GM21723 (cell line): ENCODE measurements around the gene NDUFS8.

ENCODE experiments used
- ATAC-seq: cut with Tn5 transposase; IDR thresholded peaks from one replicate; pipeline ENCODE4 v1.9.1; 2021; ENCODE audit warnings: mild to moderate bottlenecking, moderate library complexity; ENCODE audit not compliant: unreplicated experiment

NDUFS8 gene

GRCh38 chr11:68014947-68015447, 15.5 kb upstream of the NDUFS8 start:
- ATAC-seq = no peak

GRCh38 chr11:68015467-68015866, 15.0 kb upstream of the NDUFS8 start:
- no peak for ATAC-seq

GRCh38 chr11:68016161-68016903, 14.1 kb upstream of the NDUFS8 start:
- ATAC-seq = no peak

- no peak for ATAC-seq
Measured at GRCh38 chr11:68016904-68017817, 13.3 kb upstream of the NDUFS8 start.

GRCh38 chr11:68017980-68018729, 12.3 kb upstream of the NDUFS8 start:
- no peak for ATAC-seq

GRCh38 chr11:68018730-68019190, 11.7 kb upstream of the NDUFS8 start:
- no peak for ATAC-seq

GRCh38 chr11:68019486-68019885, 11.0 kb upstream of the NDUFS8 start:
- no peak for ATAC-seq

GRCh38 chr11:68020575-68020974, 9.9 kb upstream of the NDUFS8 start:
- ATAC-seq = no peak

GRCh38 chr11:68021167-68021787, 9.2 kb upstream of the NDUFS8 start:
- no peak for ATAC-seq

GRCh38 chr11:68022531-68022930, 8.0 kb upstream of the NDUFS8 start:
- no peak for ATAC-seq

- no peak for ATAC-seq
Measured at GRCh38 chr11:68024508-68024907, 6.0 kb upstream of the NDUFS8 start.

- no peak for ATAC-seq
Measured at GRCh38 chr11:68025047-68025446, 5.4 kb upstream of the NDUFS8 start.

GRCh38 chr11:68026391-68027105, 3.9 kb upstream of the NDUFS8 start:
- ATAC-seq = no peak

- ATAC-seq = no peak
Measured at GRCh38 chr11:68027667-68028066, 2.8 kb upstream of the NDUFS8 start.

- no peak for ATAC-seq
Measured at GRCh38 chr11:68028802-68029545, 1.5 kb upstream of the NDUFS8 start.

GRCh38 chr11:68031144-68031464, 623 bp downstream of the NDUFS8 start:
- no peak for ATAC-seq

- ATAC-seq = no peak
Measured at GRCh38 chr11:68032003-68032402, 1.5 kb downstream of the NDUFS8 start.

- ATAC-seq = no peak
Measured at GRCh38 chr11:68032997-68033707, 2.7 kb downstream of the NDUFS8 start.

GRCh38 chr11:68033708-68034045, 3.2 kb downstream of the NDUFS8 start:
- no peak for ATAC-seq
